ENCODE measurements around the gene G6PC3. TPM values are rescaled to one million over a fixed set of nuclear protein-coding genes. Genes with fewer than 3 reads are reported as not detected.

G6PC3 gene
- total and polyA plus RNA-seq, 9 donors = 14.4 to 56.7 (median 37.1) TPM

GRCh38 chr17:44063704-44064639, 6.6 kb upstream of the G6PC3 start:
- 64 to 67% (median 65%) methylated on average over 10 of the region's 10 CpGs for WGBS, 3 donors
- DNase-seq = no peak
- Histone ChIP-seq H3K27ac (no peak overlapping the region), H3K4me3 (no peak overlapping the region), H3K9me3 (no peaks in the 10 kb centered on the region), H3K36me3 (no peaks in the 10 kb centered on the region), H3K4me1 (ENCODE audit: insufficient read depth) (peaks cover 3% of the 10 kb centered on the region), H3K27me3 (no peaks in the 10 kb centered on the region)
- TF ChIP-seq POLR2A (IDR thresholded peaks at IDR 0.05) (no peak), EP300 (IDR thresholded peaks at IDR 0.05) (no peak), CTCF (IDR thresholded peaks at IDR 0.05) (no peak)
- intact Hi-C loops (cut with DNase I) = loop anchor here in 1 of 4 donors (10.0 kb wide), 1 partner anchor 261 kb away; the partner anchor contains the start of gene SLC25A39

- intact Hi-C loops (cut with DNase I) = loop anchor here in 3 of 4 donors (5.0 to 10.0 kb wide), 3 partner anchors 47 to 259 kb away; partner anchors contain the start of genes HDAC5 (in 1 of the 3) and SLC25A39 (in 1 of the 3)
- H3K27ac ChIP-seq = peak overlapping the region; percentile 88 to 95
- no peaks in the 10 kb centered on the region for H3K9me3 ChIP-seq
- H3K27me3 ChIP-seq = no peaks in the 10 kb centered on the region
- H3K36me3 ChIP-seq = no peaks in the 10 kb centered on the region
- H3K4me1 ChIP-seq (ENCODE audit: insufficient read depth) = peaks cover 3% of the 10 kb centered on the region
- DNase-seq = no peak
- 1 to 2% (median 1%) methylated on average over 9 of the region's 9 CpGs for WGBS, 3 donors
- TF ChIP-seq POLR2A (IDR thresholded peaks at IDR 0.05) = no peak
- TF ChIP-seq EP300 (IDR thresholded peaks at IDR 0.05) = no peak
- TF ChIP-seq CTCF (IDR thresholded peaks at IDR 0.05) = no peak
- H3K4me3 ChIP-seq = peak overlapping the region; percentile 64
Measured at GRCh38 chr17:44065668-44066203, 4.8 kb upstream of the G6PC3 start.

DNA sequence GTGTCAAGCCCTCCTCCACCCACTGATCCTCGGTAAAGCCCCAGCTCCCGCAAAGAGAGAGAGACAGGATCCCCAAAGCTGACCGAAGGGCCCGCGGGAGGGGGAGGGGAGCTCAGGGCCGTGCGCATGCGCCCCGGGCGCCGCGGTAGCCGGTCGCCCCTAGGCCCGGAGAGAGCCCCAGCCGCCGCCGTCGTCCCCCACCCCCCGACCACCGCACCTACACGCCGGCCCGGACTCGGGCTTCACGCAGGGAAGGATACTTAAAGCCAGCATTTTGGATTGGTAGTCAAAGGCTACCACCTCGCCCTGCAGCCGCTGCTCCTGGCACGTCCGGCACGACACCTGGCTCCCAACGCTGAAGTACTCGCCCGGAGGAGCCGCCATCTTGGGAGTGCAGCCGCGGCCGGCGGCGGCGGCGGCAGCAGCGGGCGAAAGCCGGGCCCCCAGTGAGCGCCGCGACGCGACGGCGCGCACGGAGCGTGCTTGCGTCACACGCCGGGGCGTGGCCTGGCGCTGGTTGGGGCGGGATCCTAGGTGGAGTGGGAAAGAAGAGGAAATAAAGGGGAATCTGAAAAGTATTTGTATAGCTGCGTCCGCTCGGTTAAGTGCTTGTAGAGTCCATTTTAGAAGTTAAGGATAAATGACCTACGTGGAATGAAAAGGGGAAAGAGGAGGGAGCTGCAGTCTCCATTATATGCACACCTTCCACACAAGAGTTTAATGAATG, 4.2 kb upstream of the G6PC3 start, which contains the start of gene LSM12:
Gene LSM12 (minus strand): TSS at position 468 of the 727 bp plus-strand sequence. CDS start 84 bp downstream, at position 384.
- H3K9me3 ChIP-seq = no peaks in the 10 kb centered on the region
- intact Hi-C loops (cut with DNase I) = loop anchor here in 3 of 4 donors (5.0 to 10.0 kb wide), 3 partner anchors 46 to 258 kb away; partner anchors contain the start of genes HDAC5 (in 1 of the 3) and SLC25A39 (in 1 of the 3)
- H3K4me3 ChIP-seq = peak within 1 kb of the TSS; percentile 64
- no peaks in the 10 kb centered on the region for H3K27me3 ChIP-seq
- no peaks in the 10 kb centered on the region for H3K36me3 ChIP-seq
- no peak for TF ChIP-seq CTCF (IDR thresholded peaks at IDR 0.05)
- TF ChIP-seq EP300 (IDR thresholded peaks at IDR 0.05) = no peak
- peak; percentile 74 for TF ChIP-seq POLR2A (IDR thresholded peaks at IDR 0.05)
- peak within 1 kb of the TSS; percentile 88 to 95 for H3K27ac ChIP-seq
- peaks cover 3% of the 10 kb centered on the region for H3K4me1 ChIP-seq (ENCODE audit: insufficient read depth)
- peak; percentile 85 to 95 (median 90) for DNase-seq
- 0 to 1% (median 0%) methylated on average over 51 to 65 of the region's 65 CpGs for WGBS, 3 donors

GRCh38 chr17:44067545-44067940, 3.0 kb upstream of the G6PC3 start:
- Histone ChIP-seq H3K36me3 (no peaks in the 10 kb centered on the region), H3K27me3 (no peaks in the 10 kb centered on the region), H3K4me3 (no peak overlapping the region), H3K4me1 (ENCODE audit: insufficient read depth) (peaks cover 8% of the 10 kb centered on the region), H3K9me3 (no peaks in the 10 kb centered on the region), H3K27ac (peak overlapping the region in 1 of 2 donors; percentile 95)
- DNase-seq = no peak
- WGBS, 3 donors = 56 to 74% (median 67%) methylated on average over 9 of the region's 9 CpGs
- no peak for TF ChIP-seq EP300 (IDR thresholded peaks at IDR 0.05)
- TF ChIP-seq CTCF (IDR thresholded peaks at IDR 0.05) = no peak
- intact Hi-C loops (cut with DNase I) = loop anchor here in 3 of 4 donors (5.0 to 10.0 kb wide), 3 partner anchors 45 to 257 kb away; partner anchors contain the start of genes HDAC5 (in 1 of the 3) and SLC25A39 (in 1 of the 3)

Data from ovary (tissue), 9 donors.